H1 (cell line): Measurements from ENCODE around the gene CACNB4. TPM values are rescaled to one million over a fixed set of nuclear protein-coding genes. Genes with fewer than 3 reads are reported as not detected.

ENCODE experiments used
- CTCF ChIA-PET: fragments of 300-600 bp; sonication (Branson Sonifier 250); formaldehyde crosslinking; loops from one replicate; lab custom pipeline; 2021; ENCODE audit not compliant: partially characterized antibody; lab: Charles Lee
- POLR2A ChIA-PET: fragments of 300-600 bp; sonication (Branson Sonifier 250); formaldehyde crosslinking; loops from one replicate; lab custom pipeline; 2021; ENCODE audit warnings: inconsistent platforms; ENCODE audit not compliant: partially characterized antibody; lab: Charles Lee
- DNase-seq, 2 experiments: peaks; one replicate each; pipeline versions ENCODE4 v3.0.0 to v3.0.0-alpha.2; 2010 to 2022; ENCODE audit warnings: low spot score in 2 of 2, low read depth in 1 of 2, mixed read lengths in 1 of 2
- FAIRE-seq: peaks from 2 replicates; lab custom pipeline; 2011; peaks lifted over from hg19 to GRCh38; lab: Jason Lieb, UNC
- H2AFZ ChIP-seq: 2 replicates; pipeline ENCODE4 v1.8.1; 2012; ENCODE audit warnings: low read length, inconsistent platforms
- H2AK5ac ChIP-seq: 2 replicates; pipeline ENCODE4 v1.6.1; 2013; ENCODE audit warnings: low read depth, low read length
- H2BK120ac ChIP-seq: replicated peaks from 2 replicates; pipeline ENCODE3; 2013; ENCODE audit warnings: low read depth, low read length, inconsistent platforms
- H2BK12ac ChIP-seq: 2 replicates; pipeline ENCODE4 v1.6.1; 2013; ENCODE audit warnings: low read depth, low read length
- H2BK15ac ChIP-seq: 2 replicates; pipeline ENCODE4 v1.6.1; 2013; ENCODE audit warnings: low read length
- H2BK20ac ChIP-seq: 2 replicates; pipeline ENCODE4 v1.6.1; 2013; ENCODE audit warnings: low read length
- H2BK5ac ChIP-seq: 2 replicates; pipeline ENCODE4 v1.6.1; 2013; ENCODE audit warnings: low read depth, low read length
- H3K14ac ChIP-seq: 2 replicates; pipeline ENCODE4 v1.6.1; 2013; ENCODE audit warnings: inconsistent platforms; ENCODE audit not compliant: insufficient read length
- H3K18ac ChIP-seq: 2 replicates; pipeline ENCODE4 v1.6.1; 2013; ENCODE audit warnings: low read length; ENCODE audit errors: extremely low read depth
- H3K23ac ChIP-seq: 2 replicates; pipeline ENCODE4 v1.6.1; 2013; ENCODE audit warnings: inconsistent platforms; ENCODE audit not compliant: insufficient read length
- H3K23me2 ChIP-seq: 2 replicates; pipeline ENCODE4 v1.6.1; 2013; ENCODE audit warnings: low read depth, low read length
- H3K27ac ChIP-seq: 2 replicates; pipeline ENCODE4 v1.6.1; 2011; ENCODE audit warnings: low read depth, low read length, inconsistent platforms
- H3K27me3 ChIP-seq, 4 experiments: replicated peaks in 1 of 4; 1 replicate in 1 of 4; 2 replicates in 3 of 4; pipeline versions ENCODE4 v1.6.1 to v1.8.1; 2011 to 2013; ENCODE audit warnings: low read length in 3 of 4, mild to moderate bottlenecking in 3 of 4, inconsistent platforms in 2 of 4, mixed read lengths in 2 of 4, moderate library complexity in 1 of 4; ENCODE audit not compliant: control insufficient read depth in 3 of 4, insufficient read depth in 3 of 4; ENCODE audit errors: extremely low read depth in 1 of 4
- H3K36me3 ChIP-seq, 4 experiments: 2 replicates each; pipeline versions ENCODE4 v1.6.1 to v1.8.1; 2011 to 2013; ENCODE audit warnings: mild to moderate bottlenecking in 4 of 4, low read length in 3 of 4, moderate library complexity in 2 of 4, control low read depth in 1 of 4, inconsistent platforms in 1 of 4; ENCODE audit not compliant: insufficient read depth in 4 of 4, control insufficient read depth in 2 of 4
- H3K4ac ChIP-seq: replicated peaks from 2 replicates; pipeline ENCODE3; 2013; ENCODE audit warnings: low read length, low read depth, mixed read lengths, inconsistent platforms; ENCODE audit not compliant: insufficient read length
- H3K4me1 ChIP-seq, 4 experiments: replicated peaks in 1 of 4; 1 replicate in 1 of 4; 2 replicates in 3 of 4; pipeline versions ENCODE4 v1.6.1 to v1.8.1; 2011 to 2013; ENCODE audit warnings: low read length in 3 of 4, inconsistent platforms in 2 of 4, mixed read lengths in 1 of 4; ENCODE audit not compliant: insufficient read depth in 4 of 4, control insufficient read depth in 3 of 4
- H3K4me2 ChIP-seq, 2 experiments: 2 replicates each; pipeline versions ENCODE4 v1.6.1 to v1.8.1; 2011 to 2013; ENCODE audit warnings: low read depth in 2 of 2, low read length in 2 of 2, control low read depth in 1 of 2, inconsistent platforms in 1 of 2, mild to moderate bottlenecking in 1 of 2; ENCODE audit not compliant: insufficient read depth in 1 of 2
- H3K4me3 ChIP-seq, 4 experiments: fragments of 200-600, 300-600 bp in 1 of 4; sonication (generic), shearing (Covaris generic), sonication (Bioruptor Twin) in 1 of 4; 2 replicates each; pipeline versions ENCODE4 v1.5.1 to v1.8.1; 2011 to 2016; ENCODE audit warnings: low read length in 4 of 4, low read depth in 3 of 4, control low read depth in 2 of 4, inconsistent platforms in 2 of 4, mild to moderate bottlenecking in 2 of 4, mixed read lengths in 1 of 4, moderate library complexity in 1 of 4; ENCODE audit not compliant: insufficient read depth in 2 of 4; ENCODE audit errors: extremely low read depth in 1 of 4
- H3K56ac ChIP-seq: replicated peaks from 2 replicates; pipeline ENCODE3; 2013; ENCODE audit warnings: low read depth, mild to moderate bottlenecking, mixed read lengths, low read length, inconsistent platforms; ENCODE audit not compliant: insufficient read length
- H3K79me1 ChIP-seq: 2 replicates; pipeline ENCODE4 v1.6.1; 2013; ENCODE audit warnings: low read depth, low read length, control low read depth
- H3K79me2 ChIP-seq, 2 experiments: 2 replicates each; pipeline versions ENCODE4 v1.6.1 to v1.8.1; 2012 to 2013; ENCODE audit warnings: low read length in 2 of 2, mild to moderate bottlenecking in 2 of 2, inconsistent platforms in 1 of 2; ENCODE audit not compliant: insufficient read depth in 2 of 2, control insufficient read depth in 1 of 2
- H3K9ac ChIP-seq, 4 experiments: replicated peaks in 1 of 4; 1 replicate in 1 of 4; 2 replicates in 3 of 4; pipeline versions ENCODE4 v1.6.1 to v1.8.1; 2011 to 2013; ENCODE audit warnings: low read depth in 3 of 4, low read length in 3 of 4, control low read depth in 2 of 4, mild to moderate bottlenecking in 2 of 4, moderate library complexity in 2 of 4, inconsistent platforms in 1 of 4; ENCODE audit errors: extremely low read depth in 1 of 4
- H3K9me3 ChIP-seq, 2 experiments: 2 replicates each; pipeline versions ENCODE4 v1.6.1 to v1.8.1; 2012 to 2013; ENCODE audit warnings: mild to moderate bottlenecking in 2 of 2, moderate library complexity in 2 of 2, control low read depth in 1 of 2, inconsistent platforms in 1 of 2, low read depth in 1 of 2, low read length in 1 of 2, mixed read lengths in 1 of 2; ENCODE audit not compliant: insufficient read depth in 2 of 2
- H4K20me1 ChIP-seq, 2 experiments: replicated peaks in 1 of 2; 2 replicates each; pipeline versions ENCODE3 to v1.8.1; 2011 to 2013; ENCODE audit warnings: inconsistent platforms in 2 of 2, low read length in 2 of 2, mild to moderate bottlenecking in 1 of 2; ENCODE audit not compliant: insufficient read depth in 2 of 2, control insufficient read depth in 1 of 2
- H4K5ac ChIP-seq: 2 replicates; pipeline ENCODE4 v1.6.1; 2013; ENCODE audit warnings: low read length, low read depth, mixed read lengths, inconsistent platforms; ENCODE audit not compliant: insufficient read length
- H4K8ac ChIP-seq: 2 replicates; pipeline ENCODE4 v1.8.0; 2013; ENCODE audit warnings: mild to moderate bottlenecking, moderate library complexity, low read length, inconsistent platforms; ENCODE audit not compliant: insufficient read depth; ENCODE audit errors: extremely low read depth
- H4K91ac ChIP-seq: replicated peaks from 2 replicates; pipeline ENCODE3; 2013; ENCODE audit warnings: low read length, mixed read lengths, inconsistent platforms; ENCODE audit not compliant: insufficient read length
- WGBS, 2 experiments: shearing (Covaris generic) in 1 of 2; methylation state at CpG; one replicate each; pipeline versions ENCODE4 v1.1.6 to v1.1.7; 2013 to 2015; ENCODE audit warnings: low lambda C conversion rate in 2 of 2, mixed read lengths in 2 of 2, inconsistent platforms in 1 of 2, low coverage in 1 of 2, missing lambda C conversion rate in 1 of 2; ENCODE audit not compliant: insufficient replicate concordance in 2 of 2, insufficient coverage in 1 of 2, insufficient read length in 1 of 2; ENCODE audit errors: extremely low coverage in 1 of 2, missing lambda C conversion rate in 1 of 2; 5-methylcytosine and 5-hydroxymethylcytosine counted together
- polyA plus RNA-seq, 7 experiments: library from polyadenylated mRNA; depleted of rRNA in 3 of 7; stranded (reverse) in 5 of 7; unstranded in 2 of 7; fragments of >200 nt in 5 of 7; fragments of 200-250 nt in 2 of 7; gene quantifications; 1 replicate in 5 of 7; 2 replicates in 1 of 7; 4 replicates in 1 of 7; pipeline versions ENCODE4 v1.2.1 to v1.2.3, GENCODE V29; 2011 to 2013; ENCODE audit warnings: missing spikeins in 2 of 7, mixed read lengths in 2 of 7
- total RNA-seq: library from RNA; stranded (reverse); fragmentation: NEBNext Ultra II Directional; extraction: Animal tissue kit (Norgen Biotek cat#: 25700); gene quantifications from 2 replicates; pipeline ENCODE4 v1.2.1, GENCODE V29; 2021

The CACNB4 gene
- total and polyA plus RNA-seq, 2 of the 8 experiments (the other 6 are each of a cell fraction or from before 2014, with no cell fraction given): 2.0 to 4.0 TPM

GRCh38 chr2:152012697-152013096 is 86.1 kb downstream of the CACNB4 start:
- Histone ChIP-seq H3K36me3 (no peaks in the 10 kb centered on the region), H3K27me3 (no peaks in the 10 kb centered on the region), H3K4me3 (no peak overlapping the region), H2BK15ac (no peak overlapping the region), H2BK20ac (no peak overlapping the region), H3K14ac (no peak overlapping the region), H3K79me2 (no peaks in the 10 kb centered on the region), H3K9ac (no peak overlapping the region), H4K8ac (no peak overlapping the region), H2BK12ac (no peak overlapping the region), H3K27ac (no peak overlapping the region), H3K23ac (no peak overlapping the region), H3K23me2 (no peaks in the 10 kb centered on the region), H3K4ac (no peak overlapping the region), H4K91ac (no peak overlapping the region), H2AFZ (no peak overlapping the region), H3K4me2 (no peak overlapping the region), H3K56ac (no peak overlapping the region), H4K20me1 (no peaks in the 10 kb centered on the region), H3K79me1 (no peaks in the 10 kb centered on the region), H3K4me1 (no peaks in the 10 kb centered on the region), H2BK120ac (no peak overlapping the region), H2BK5ac (no peak overlapping the region), H3K18ac (no peak overlapping the region), H2AK5ac (no peak overlapping the region), H4K5ac (no peak overlapping the region), H3K9me3 (no peaks in the 10 kb centered on the region)
- ChIA-PET POLR2A (no interaction called here), CTCF (interaction anchor here (0.7 to 10.7 kb wide), 3 partner anchors 13 to 571 kb away, joined by 3 to 101 read pairs (median 3); no protein-coding TSS in a partner anchor)
- WGBS, 2 experiments: 89% methylated on average over 1 of the region's 1 CpG; no CpG with 5 or more reads in 1 of the 2 experiments
- no peak for FAIRE-seq
- no peak for DNase-seq
